ENCODE results near the gene NUBP2. TPM values are rescaled to one million over a fixed set of nuclear protein-coding genes. Genes with fewer than 3 reads are reported as not detected.
"Not testable (repeated sequence)": the region's sequence is repeated elsewhere in the genome, so short reads cannot be mapped to it uniquely, and the experiment has no call there.

Gene NUBP2
- polyA plus RNA-seq, 2 donors: 41.5 to 57.8 TPM

DNA sequence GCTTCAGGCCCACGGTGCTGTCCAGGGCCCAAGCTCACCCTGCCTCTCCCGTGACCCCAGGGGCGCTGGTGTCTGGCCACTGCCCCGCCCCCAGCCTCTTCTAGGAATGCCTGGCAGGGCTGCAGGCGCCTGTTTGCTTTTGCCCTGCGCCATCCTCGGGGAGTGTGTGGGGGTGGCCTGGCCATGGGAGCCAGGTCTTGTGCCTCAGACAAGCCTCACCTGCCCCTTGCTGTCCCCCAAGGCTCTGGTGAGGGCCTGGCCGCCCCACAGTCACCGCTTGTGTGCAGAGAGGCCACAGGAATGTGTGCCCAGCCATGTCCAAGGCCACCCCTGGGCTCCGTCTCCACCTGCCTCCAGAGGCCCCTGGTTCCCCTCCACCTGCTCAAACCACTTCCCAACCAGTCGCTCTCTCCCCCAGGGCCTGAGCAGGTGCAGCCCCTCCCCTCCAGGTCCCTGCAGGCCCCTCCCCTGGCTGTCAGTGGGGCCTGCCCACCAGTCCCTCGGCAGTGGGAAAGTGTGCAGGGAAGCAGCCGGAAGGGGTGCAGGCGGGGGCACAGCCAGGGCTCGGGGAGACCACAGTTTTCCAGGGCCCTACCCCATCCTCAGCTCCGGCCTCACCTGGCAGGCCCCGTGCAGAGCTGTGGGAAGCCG, 11.6 kb downstream of the NUBP2 start:
- Histone ChIP-seq H3K4me3 (ENCODE audit: low read depth in 1 of 2, low read length in 2 of 2) (no peak overlapping the region), H3K27ac (ENCODE audit: low read depth in 2 of 2, low read length in 1 of 2) (no peak overlapping the region), H3K9me3 (ENCODE audit: control insufficient read depth in 2 of 2, insufficient read depth in 1 of 2, low read depth in 1 of 2, low read length in 1 of 2) (peaks cover 0 to 5% of the 10 kb centered on the region in 2 donors), H3K36me3 (ENCODE audit: control insufficient read depth in 2 of 2, insufficient read depth in 2 of 2, low read length in 1 of 2) (peaks cover 0 to 21% of the 10 kb centered on the region in 2 donors), H3K27me3 (ENCODE audit: control insufficient read depth in 1 of 2, insufficient read depth in 2 of 2, low read length in 2 of 2) (no peaks in the 10 kb centered on the region), H3K4me1 (ENCODE audit: control insufficient read depth in 2 of 2, insufficient read depth in 2 of 2, low read length in 1 of 2) (peaks cover 0 to 3% of the 10 kb centered on the region in 2 donors)
- WGBS, 2 donors: 41 to 57% methylated on average over 18 of the region's 18 CpGs

DNA sequence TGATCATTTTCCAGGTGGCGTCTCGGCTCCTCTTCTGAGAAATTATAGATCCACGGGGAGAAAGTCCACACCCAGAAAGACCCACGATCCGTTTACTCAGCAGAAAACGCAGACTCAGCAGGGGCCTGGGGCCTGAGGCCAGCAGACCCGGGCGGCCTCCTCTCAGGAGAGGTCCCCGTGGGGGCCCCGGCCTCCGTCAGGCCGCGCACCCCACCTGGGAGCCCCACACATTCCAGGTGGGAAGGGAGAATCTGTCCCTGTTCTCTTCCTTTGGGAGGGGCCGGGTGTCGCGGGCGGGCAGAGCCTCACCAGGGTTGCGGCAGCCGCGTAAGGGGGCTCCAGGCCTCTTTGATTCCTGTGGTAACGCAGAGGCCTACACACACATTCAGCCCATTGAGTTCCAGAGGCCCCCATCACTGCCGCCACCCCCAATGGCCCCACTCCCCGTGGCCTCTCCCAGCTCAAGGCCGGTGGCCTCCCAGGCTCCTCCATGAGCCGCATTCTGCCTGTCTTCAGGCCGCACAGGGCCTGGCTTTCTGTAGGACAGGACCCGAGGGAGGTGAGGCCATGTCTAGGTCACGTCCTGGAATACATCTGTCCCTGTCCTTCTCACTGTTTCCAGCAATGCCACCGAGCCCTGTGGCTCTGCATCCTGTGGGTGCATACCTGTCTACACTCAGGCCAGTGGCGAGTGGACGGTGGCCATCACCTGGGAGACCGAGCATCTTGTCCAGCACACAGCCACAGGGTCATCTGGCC, 12.3 kb downstream of the NUBP2 start:
- WGBS, 2 donors: 74 to 87% methylated on average over 27 to 32 of the region's 32 CpGs
- Histone ChIP-seq H3K4me3 (ENCODE audit: low read depth in 1 of 2, low read length in 2 of 2) (no peak overlapping the region), H3K36me3 (ENCODE audit: control insufficient read depth in 2 of 2, insufficient read depth in 2 of 2, low read length in 1 of 2) (peaks cover 0 to 16% of the 10 kb centered on the region in 2 donors), H3K4me1 (ENCODE audit: control insufficient read depth in 2 of 2, insufficient read depth in 2 of 2, low read length in 1 of 2) (no peaks in the 10 kb centered on the region), H3K27me3 (ENCODE audit: control insufficient read depth in 1 of 2, insufficient read depth in 2 of 2, low read length in 2 of 2) (no peaks in the 10 kb centered on the region), H3K27ac (ENCODE audit: low read depth in 2 of 2, low read length in 1 of 2) (no peak overlapping the region), H3K9me3 (ENCODE audit: control insufficient read depth in 2 of 2, insufficient read depth in 1 of 2, low read depth in 1 of 2, low read length in 1 of 2) (peaks cover 0 to 5% of the 10 kb centered on the region in 2 donors)

DNA sequence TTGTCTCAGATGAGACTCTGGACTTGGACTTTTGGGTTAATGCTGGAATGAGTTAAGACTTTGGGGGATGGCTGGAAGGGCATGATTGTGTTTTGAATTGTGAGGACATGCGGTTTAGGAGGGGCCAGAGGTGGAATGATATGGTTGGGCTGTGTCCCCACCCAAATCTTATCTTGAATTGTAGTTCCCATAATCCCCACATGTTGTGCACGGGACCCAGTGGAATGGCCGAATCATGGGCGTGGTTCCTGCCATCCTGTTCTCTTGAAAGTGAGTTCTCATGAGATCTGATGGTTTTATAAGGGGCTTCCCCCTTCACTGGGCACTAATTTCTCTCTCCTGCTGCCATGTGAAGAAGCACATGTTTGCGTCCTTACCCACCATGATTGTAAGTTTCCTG, 16.5 kb downstream of the NUBP2 start:
- not testable (repeated sequence) for H3K27me3 ChIP-seq (ENCODE audit: control insufficient read depth in 1 of 2, insufficient read depth in 2 of 2, low read length in 2 of 2); H3K27ac ChIP-seq (ENCODE audit: low read depth in 2 of 2, low read length in 1 of 2); H3K9me3 ChIP-seq (ENCODE audit: control insufficient read depth in 2 of 2, insufficient read depth in 1 of 2, low read depth in 1 of 2, low read length in 1 of 2); H3K36me3 ChIP-seq (ENCODE audit: control insufficient read depth in 2 of 2, insufficient read depth in 2 of 2, low read length in 1 of 2); H3K4me1 ChIP-seq (ENCODE audit: control insufficient read depth in 2 of 2, insufficient read depth in 2 of 2, low read length in 1 of 2); H3K4me3 ChIP-seq (ENCODE audit: low read depth in 1 of 2, low read length in 2 of 2)
- 75 to 81% methylated on average over 5 of the region's 5 CpGs for WGBS, 2 donors

DNA sequence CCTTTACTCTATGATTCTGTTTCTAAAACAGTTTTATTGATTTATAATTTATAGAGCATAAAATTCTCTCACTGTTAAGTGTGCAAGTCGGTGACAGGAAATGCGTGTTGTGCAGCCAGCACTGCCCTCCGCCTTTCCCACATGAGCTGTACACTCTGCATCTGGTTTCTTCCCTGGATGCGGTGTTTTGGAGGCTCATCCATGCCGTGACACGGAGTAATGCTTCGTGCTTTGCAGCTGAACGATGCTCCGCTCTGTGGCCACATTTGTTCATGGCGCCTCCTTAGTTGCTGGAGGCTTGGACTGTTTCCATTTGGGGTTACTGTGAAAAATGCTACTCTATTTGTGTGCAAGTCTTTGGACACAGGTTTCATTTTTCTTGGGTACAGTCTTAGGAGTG, 17.9 kb downstream of the NUBP2 start:
- WGBS, 2 donors: 75 to 76% methylated on average over 10 of the region's 10 CpGs

DNA sequence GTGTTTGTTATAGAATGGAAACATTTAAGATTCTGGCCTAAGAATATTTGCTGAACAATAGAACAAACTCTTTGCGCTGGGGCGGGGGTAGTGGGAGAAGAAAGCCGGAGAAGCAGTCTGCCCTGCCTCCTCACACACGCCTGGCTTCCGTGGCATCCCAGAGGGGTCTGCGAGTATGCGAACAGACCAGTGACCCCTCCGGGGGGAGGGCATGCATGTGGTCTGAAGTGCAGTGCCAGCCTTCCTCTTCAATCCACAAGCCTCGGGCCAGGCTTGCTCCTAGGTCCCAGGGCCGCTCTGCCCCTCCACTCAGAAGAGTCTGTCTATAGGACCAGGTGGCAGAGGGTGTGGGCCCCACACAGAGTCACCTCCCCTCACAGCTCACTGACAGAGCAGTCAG, 24.9 kb downstream of the NUBP2 start:
- peaks cover 4 to 24% of the 10 kb centered on the region in 2 donors for H3K36me3 ChIP-seq (ENCODE audit: control insufficient read depth in 2 of 2, insufficient read depth in 2 of 2, low read length in 1 of 2)
- 90 to 91% methylated on average over 10 of the region's 10 CpGs for WGBS, 2 donors

More for the DNA sequence above, 17.9 kb downstream of the NUBP2 start:
- no peak overlapping the region for H3K27ac ChIP-seq (ENCODE audit: low read depth in 2 of 2, low read length in 1 of 2)
- no peak overlapping the region for H3K4me3 ChIP-seq (ENCODE audit: low read depth in 1 of 2, low read length in 2 of 2)
- H3K36me3 ChIP-seq (ENCODE audit: control insufficient read depth in 2 of 2, insufficient read depth in 2 of 2, low read length in 1 of 2): no peaks in the 10 kb centered on the region
- H3K27me3 ChIP-seq (ENCODE audit: control insufficient read depth in 1 of 2, insufficient read depth in 2 of 2, low read length in 2 of 2): no peaks in the 10 kb centered on the region
- H3K4me1 ChIP-seq (ENCODE audit: control insufficient read depth in 2 of 2, insufficient read depth in 2 of 2, low read length in 1 of 2): no peaks in the 10 kb centered on the region
- peaks cover 0 to 5% of the 10 kb centered on the region in 2 donors for H3K9me3 ChIP-seq (ENCODE audit: control insufficient read depth in 2 of 2, insufficient read depth in 1 of 2, low read depth in 1 of 2, low read length in 1 of 2)

DNA sequence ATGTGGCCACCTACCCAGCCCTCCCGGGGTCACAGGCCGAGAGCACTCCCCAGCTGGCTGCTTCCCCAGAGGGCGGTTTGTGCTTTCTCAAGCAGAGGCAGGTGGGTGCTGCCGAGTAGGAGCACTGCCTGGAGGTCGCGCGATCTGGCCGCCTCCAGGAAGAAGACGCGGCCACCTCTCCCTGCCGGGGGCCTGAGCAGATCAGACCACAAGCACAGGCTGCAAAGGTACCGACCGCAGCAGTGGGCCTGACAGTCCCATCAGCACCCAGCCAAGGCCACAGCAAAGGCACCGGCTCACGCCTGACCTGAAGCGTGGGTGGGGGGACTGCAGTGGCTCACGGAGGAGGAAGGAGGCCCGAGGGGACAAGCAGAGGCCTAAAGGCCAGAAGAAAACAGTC, 25.9 kb downstream of the NUBP2 start:
- H3K27ac ChIP-seq (ENCODE audit: low read depth in 2 of 2, low read length in 1 of 2): no peak overlapping the region
- H3K9me3 ChIP-seq (ENCODE audit: control insufficient read depth in 2 of 2, insufficient read depth in 1 of 2, low read depth in 1 of 2, low read length in 1 of 2): no peaks in the 10 kb centered on the region
- H3K4me1 ChIP-seq (ENCODE audit: control insufficient read depth in 2 of 2, insufficient read depth in 2 of 2, low read length in 1 of 2): no peaks in the 10 kb centered on the region
- H3K36me3 ChIP-seq (ENCODE audit: control insufficient read depth in 2 of 2, insufficient read depth in 2 of 2, low read length in 1 of 2): peaks cover 4 to 24% of the 10 kb centered on the region in 2 donors
- H3K4me3 ChIP-seq (ENCODE audit: low read depth in 1 of 2, low read length in 2 of 2): no peak overlapping the region
- WGBS, 2 donors: 81 to 88% methylated on average over 18 of the region's 18 CpGs
- no peaks in the 10 kb centered on the region for H3K27me3 ChIP-seq (ENCODE audit: control insufficient read depth in 1 of 2, insufficient read depth in 2 of 2, low read length in 2 of 2)

More for the DNA sequence above, 24.9 kb downstream of the NUBP2 start:
- Histone ChIP-seq H3K27me3 (ENCODE audit: control insufficient read depth in 1 of 2, insufficient read depth in 2 of 2, low read length in 2 of 2) (no peaks in the 10 kb centered on the region), H3K4me3 (ENCODE audit: low read depth in 1 of 2, low read length in 2 of 2) (no peak overlapping the region), H3K27ac (ENCODE audit: low read depth in 2 of 2, low read length in 1 of 2) (no peak overlapping the region), H3K9me3 (ENCODE audit: control insufficient read depth in 2 of 2, insufficient read depth in 1 of 2, low read depth in 1 of 2, low read length in 1 of 2) (no peaks in the 10 kb centered on the region), H3K4me1 (ENCODE audit: control insufficient read depth in 2 of 2, insufficient read depth in 2 of 2, low read length in 1 of 2) (no peaks in the 10 kb centered on the region)

DNA sequence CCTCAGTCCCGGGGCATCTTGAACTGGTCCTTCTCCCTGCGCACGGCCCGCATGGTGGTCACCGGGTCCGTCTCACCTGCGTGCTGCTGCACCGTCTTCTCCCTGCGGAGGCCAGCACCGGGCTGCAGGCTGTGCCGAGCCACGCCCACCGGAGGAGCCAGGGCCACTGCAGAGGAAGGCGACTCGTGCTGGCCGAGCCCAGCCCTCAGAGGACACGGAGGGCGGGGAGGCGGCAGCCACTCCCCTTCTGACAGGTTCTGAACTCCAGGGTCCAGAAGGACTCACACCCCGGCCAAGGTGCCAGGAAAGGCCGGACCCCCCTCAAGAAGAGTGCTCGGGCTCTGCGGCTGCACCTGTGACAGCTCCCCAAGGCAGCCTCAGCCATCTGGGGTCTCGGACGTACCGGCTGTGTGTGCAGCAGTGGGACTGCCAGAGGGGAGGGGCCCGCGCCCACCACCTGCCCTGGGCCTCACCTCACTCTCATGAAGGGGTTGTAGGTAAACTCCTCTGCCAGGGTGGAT, 26.6 kb downstream of the NUBP2 start:
- 70 to 82% methylated on average over 27 to 28 of the region's 28 CpGs for WGBS, 2 donors
- Histone ChIP-seq H3K27me3 (ENCODE audit: control insufficient read depth in 1 of 2, insufficient read depth in 2 of 2, low read length in 2 of 2) (no peaks in the 10 kb centered on the region), H3K9me3 (ENCODE audit: control insufficient read depth in 2 of 2, insufficient read depth in 1 of 2, low read depth in 1 of 2, low read length in 1 of 2) (no peaks in the 10 kb centered on the region), H3K36me3 (ENCODE audit: control insufficient read depth in 2 of 2, insufficient read depth in 2 of 2, low read length in 1 of 2) (peaks cover 4 to 24% of the 10 kb centered on the region in 2 donors), H3K4me3 (ENCODE audit: low read depth in 1 of 2, low read length in 2 of 2) (no peak overlapping the region), H3K27ac (ENCODE audit: low read depth in 2 of 2, low read length in 1 of 2) (no peak overlapping the region), H3K4me1 (ENCODE audit: control insufficient read depth in 2 of 2, insufficient read depth in 2 of 2, low read length in 1 of 2) (no peaks in the 10 kb centered on the region)

DNA sequence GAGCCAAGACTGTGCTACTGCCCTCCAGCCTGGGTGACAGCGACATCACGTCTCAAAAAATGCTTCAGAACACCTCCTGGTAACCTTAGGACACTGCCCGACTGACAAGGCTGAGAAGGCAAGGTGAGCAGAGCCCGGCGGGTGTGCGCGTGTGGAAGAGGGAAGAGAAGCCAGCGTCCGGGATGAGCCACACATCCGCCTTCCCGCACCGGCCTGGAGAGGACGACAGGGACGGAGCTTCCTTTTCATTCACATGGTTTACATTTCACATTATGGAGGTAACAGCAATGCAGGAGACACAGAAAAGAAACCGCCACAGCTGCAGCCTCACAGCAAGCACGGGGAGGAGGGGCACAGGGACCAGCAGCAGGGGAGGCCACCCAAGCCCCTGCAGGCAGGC, 27.3 kb downstream of the NUBP2 start:
- 91 to 96% methylated on average over 16 of the region's 16 CpGs for WGBS, 2 donors
- Histone ChIP-seq H3K4me1 (ENCODE audit: control insufficient read depth in 2 of 2, insufficient read depth in 2 of 2, low read length in 1 of 2) (no peaks in the 10 kb centered on the region), H3K36me3 (ENCODE audit: control insufficient read depth in 2 of 2, insufficient read depth in 2 of 2, low read length in 1 of 2) (peaks cover 4 to 24% of the 10 kb centered on the region in 2 donors), H3K27ac (ENCODE audit: low read depth in 2 of 2, low read length in 1 of 2) (no peak overlapping the region), H3K9me3 (ENCODE audit: control insufficient read depth in 2 of 2, insufficient read depth in 1 of 2, low read depth in 1 of 2, low read length in 1 of 2) (no peaks in the 10 kb centered on the region), H3K27me3 (ENCODE audit: control insufficient read depth in 1 of 2, insufficient read depth in 2 of 2, low read length in 2 of 2) (no peaks in the 10 kb centered on the region), H3K4me3 (ENCODE audit: low read depth in 1 of 2, low read length in 2 of 2) (no peak overlapping the region)

DNA sequence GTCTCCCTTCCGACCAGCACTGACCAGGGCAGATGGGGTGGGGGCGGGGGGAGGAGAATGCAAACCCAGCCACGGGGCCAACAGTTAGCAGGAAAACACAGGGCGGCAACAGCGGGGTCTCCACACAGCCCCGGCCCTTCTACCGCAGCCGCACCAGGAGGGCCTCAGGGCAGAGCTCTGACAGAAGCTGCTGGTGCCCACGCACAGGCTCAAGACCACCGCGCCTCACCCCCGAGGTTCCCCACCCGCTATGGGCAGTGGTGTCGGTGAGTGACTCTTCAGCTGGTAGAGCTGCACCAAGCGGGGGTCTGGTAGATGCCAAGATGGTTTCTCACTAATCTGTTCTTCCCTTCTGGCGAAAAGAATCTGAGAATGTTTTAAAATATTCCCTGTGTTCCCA, 27.8 kb downstream of the NUBP2 start:
- H3K9me3 ChIP-seq (ENCODE audit: control insufficient read depth in 2 of 2, insufficient read depth in 1 of 2, low read depth in 1 of 2, low read length in 1 of 2): no peaks in the 10 kb centered on the region
- no peaks in the 10 kb centered on the region for H3K4me1 ChIP-seq (ENCODE audit: control insufficient read depth in 2 of 2, insufficient read depth in 2 of 2, low read length in 1 of 2)
- no peak overlapping the region for H3K4me3 ChIP-seq (ENCODE audit: low read depth in 1 of 2, low read length in 2 of 2)
- no peaks in the 10 kb centered on the region for H3K27me3 ChIP-seq (ENCODE audit: control insufficient read depth in 1 of 2, insufficient read depth in 2 of 2, low read length in 2 of 2)
- no peak overlapping the region for H3K27ac ChIP-seq (ENCODE audit: low read depth in 2 of 2, low read length in 1 of 2)
- peaks cover 4 to 27% of the 10 kb centered on the region in 2 donors for H3K36me3 ChIP-seq (ENCODE audit: control insufficient read depth in 2 of 2, insufficient read depth in 2 of 2, low read length in 1 of 2)
- 93 to 96% methylated on average over 16 of the region's 16 CpGs for WGBS, 2 donors
